Upper lobe of left lung (tissue), 4 donors: ENCODE data around the gene KRTAP10-7.

Experiments
- CTCF ChIP-seq, 6 experiments: fragments of 450-650 bp in 4 of 6; fragments of 200-600 bp in 2 of 6; sonication (generic) in 2 of 6; IDR thresholded peaks; one replicate each; pipeline ENCODE4 v1.5.1; 2016 to 2019; ENCODE audit warnings: antibody characterized with exemption in 6 of 6
- POLR2A ChIP-seq, 4 donors: fragments of 450-650 bp; IDR thresholded peaks; one replicate each; pipeline ENCODE4 v1.5.1; 2016 to 2017; ENCODE audit warnings: antibody characterized with exemption in 4 of 4, mild to moderate bottlenecking in 2 of 4
- POLR2AphosphoS5 ChIP-seq, 2 donors: sonication (generic); formaldehyde crosslinking; IDR thresholded peaks; one replicate each; pipeline ENCODE4 v1.5.1; 2017; ENCODE audit warnings: antibody characterized with exemption in 2 of 2

- TF ChIP-seq POLR2A (IDR thresholded peaks at IDR 0.05) (no peak), POLR2AphosphoS5 (IDR thresholded peaks at IDR 0.05) (no peak), CTCF (IDR thresholded peaks at IDR 0.05) (no peak)
Measured at GRCh38 chr21:44615911-44616590, 15.7 kb downstream of the KRTAP10-7 start.
